Ureter (tissue), 1 donor: Measurements from ENCODE around the gene ALKBH4. TPM values are rescaled to one million over a fixed set of nuclear protein-coding genes. Genes with fewer than 3 reads are reported as not detected.
A peak's percentile ranks its signal among the peaks of the same experiment; 100 is the strongest.
"Not testable (repeated sequence)": the region's sequence is repeated elsewhere in the genome, so short reads cannot be mapped to it uniquely, and the experiment has no call there.

Experiments
- DNase-seq: peaks from one replicate; pipeline ENCODE4 v3.0.0-alpha.2; 2020; ENCODE audit warnings: low spot score
- total RNA-seq: library from RNA; stranded (reverse); gene quantifications from one replicate; pipeline ENCODE4 v1.2.4, GENCODE V29; 2023
- donor health status: DM: yes; HTN: yes; CAD: no.

Gene ALKBH4
- total RNA-seq, 1 donor from 2014 or later = 10.3 TPM

- no peak for DNase-seq
Observed at GRCh38 chr7:102427019-102427405, 37.7 kb downstream of the ALKBH4 start.

GRCh38 chr7:102426268-102427018 is 38.2 kb downstream of the ALKBH4 start:
- no peak for DNase-seq

GRCh38 chr7:102425639-102426267 is 38.9 kb downstream of the ALKBH4 start:
- DNase-seq = peak; percentile 61

GRCh38 chr7:102424787-102425218 is 39.9 kb downstream of the ALKBH4 start:
- no peak for DNase-seq

GRCh38 chr7:102424129-102424551 is 40.5 kb downstream of the ALKBH4 start:
- DNase-seq = no peak

GRCh38 chr7:102421706-102422240 is 42.9 kb downstream of the ALKBH4 start:
- no peak for DNase-seq

GRCh38 chr7:102418592-102418991 is 46.1 kb downstream of the ALKBH4 start:
- no peak for DNase-seq

GRCh38 chr7:102417105-102417504 is 47.6 kb downstream of the ALKBH4 start:
- DNase-seq = no peak

GRCh38 chr7:102416406-102416805 is 48.3 kb downstream of the ALKBH4 start:
- DNase-seq = no peak

GRCh38 chr7:102415685-102416225 is 48.9 kb downstream of the ALKBH4 start:
- no peak for DNase-seq

GRCh38 chr7:102413611-102414010 is 51.1 kb downstream of the ALKBH4 start:
- DNase-seq = no peak

GRCh38 chr7:102413091-102413490 is 51.6 kb downstream of the ALKBH4 start:
- DNase-seq = no peak

GRCh38 chr7:102412548-102412947 is 52.1 kb downstream of the ALKBH4 start:
- no peak for DNase-seq

GRCh38 chr7:102410918-102411317 is 53.7 kb downstream of the ALKBH4 start:
- DNase-seq = no peak

- no peak for DNase-seq
Observed at GRCh38 chr7:102410123-102410522, 54.5 kb downstream of the ALKBH4 start.

- no peak for DNase-seq
Observed at GRCh38 chr7:102409340-102409739, 55.3 kb downstream of the ALKBH4 start.

- not testable (repeated sequence) for DNase-seq
Observed at GRCh38 chr7:102408530-102408929, 56.1 kb downstream of the ALKBH4 start.

- no peak for DNase-seq
Observed at GRCh38 chr7:102407910-102408309, 56.8 kb downstream of the ALKBH4 start.

Other genes starting within 250 kb of the ALKBH4 start
- gene SH2B2, start 178.0 kb downstream of the ALKBH4 start, total RNA-seq = 6.1 TPM
- not detected for gene SPDYE6, start 108.4 kb downstream of the ALKBH4 start, total RNA-seq
- 22.8 TPM for gene PRKRIP1, start 68.5 kb downstream of the ALKBH4 start, total RNA-seq
- 19.7 TPM for gene ORAI2, start 31.3 kb downstream of the ALKBH4 start, total RNA-seq
- gene LRWD1, start 121 bp upstream of the ALKBH4 start, total RNA-seq = 11.4 TPM
- gene POLR2J, start 14.1 kb upstream of the ALKBH4 start, total RNA-seq = 53.1 TPM
- gene RASA4B, start 52.9 kb upstream of the ALKBH4 start, total RNA-seq = 10.9 TPM
- 132 TPM for gene UPK3BL2, start 78.8 kb upstream of the ALKBH4 start, total RNA-seq
- 0.52 TPM for gene SPDYE2, start 86.4 kb upstream of the ALKBH4 start, total RNA-seq
- gene POLR2J3, start 107.7 kb upstream of the ALKBH4 start, total RNA-seq = 64.3 TPM
- gene RASA4, start 151.9 kb upstream of the ALKBH4 start, total RNA-seq = 76.5 TPM
- 292 TPM for gene UPK3BL1, start 177.9 kb upstream of the ALKBH4 start, total RNA-seq
- gene SPDYE2B, start 185.5 kb upstream of the ALKBH4 start, total RNA-seq = not detected
- 17.3 TPM for gene POLR2J2, start 206.8 kb upstream of the ALKBH4 start, total RNA-seq